ENCODE measurements around the gene DCTN2. TPM values are rescaled to one million over a fixed set of nuclear protein-coding genes. Genes with fewer than 3 reads are reported as not detected.
"Not testable (repeated sequence)": the region's sequence is repeated elsewhere in the genome, so short reads cannot be mapped to it uniquely, and the experiment has no call there.

Gene DCTN2
- polyA plus RNA-seq, 1 donor from 2014 or later: 369 TPM

- H3F3A ChIP-seq (ENCODE audit: insufficient read depth, low read length, poor library complexity, severe bottlenecking); H3K79me2 ChIP-seq (replicated peaks; ENCODE audit: insufficient read depth, low read length); H3K9me3 ChIP-seq (ENCODE audit: low read length); H2AFZ ChIP-seq (ENCODE audit: low read depth, low read length); H3K9me2 ChIP-seq (ENCODE audit: insufficient read depth, low read length); H3K27me3 ChIP-seq (ENCODE audit: insufficient read depth, low read depth, low read length); H3K27ac ChIP-seq (ENCODE audit: low read length); H3K4me2 ChIP-seq (ENCODE audit: low read length); H4K20me1 ChIP-seq (ENCODE audit: insufficient read depth); H3K9ac ChIP-seq (ENCODE audit: low read length); H3K4me3 ChIP-seq (ENCODE audit: low read length): not testable (repeated sequence)
- peaks cover 15% of the 10 kb centered on the region for H3K36me3 ChIP-seq (ENCODE audit: insufficient read depth, low read length)
These were observed 44.6 kb downstream of the DCTN2 start for GRCh38 chr12:57502311-57502969.

GRCh38 chr12:57500213-57500612, 46.8 kb downstream of the DCTN2 start:
- Histone ChIP-seq H4K20me1 (ENCODE audit: insufficient read depth) (no peaks in the 10 kb centered on the region), H3K27me3 (ENCODE audit: insufficient read depth, low read depth, low read length) (no peaks in the 10 kb centered on the region), H3K36me3 (ENCODE audit: insufficient read depth, low read length) (peaks cover 15% of the 10 kb centered on the region), H3K4me3 (ENCODE audit: low read length) (no peak overlapping the region), H3K27ac (ENCODE audit: low read length) (no peak overlapping the region), H3K9me3 (ENCODE audit: low read length) (no peaks in the 10 kb centered on the region), H3K9ac (ENCODE audit: low read length) (no peak overlapping the region), H3F3A (ENCODE audit: insufficient read depth, low read length, poor library complexity, severe bottlenecking) (no peaks in the 10 kb centered on the region), H3K9me2 (ENCODE audit: insufficient read depth, low read length) (no peaks in the 10 kb centered on the region), H3K4me2 (ENCODE audit: low read length) (no peak overlapping the region), H2AFZ (ENCODE audit: low read depth, low read length) (no peak overlapping the region), H3K79me2 (replicated peaks; ENCODE audit: insufficient read depth, low read length) (no peaks in the 10 kb centered on the region)
- TF ChIP-seq EP300 (conservative IDR thresholded peaks at IDR 0.05; ENCODE audit: poor library complexity, severe bottlenecking) (no peak), SMC3 (conservative IDR thresholded peaks at IDR 0.05; ENCODE audit: poor library complexity) (no peak), POLR2AphosphoS5 (IDR thresholded peaks at IDR 0.05) (no peak), TAF1 (IDR thresholded peaks at IDR 0.05; ENCODE audit: low read depth) (no peak), REST (IDR thresholded peaks at IDR 0.05; ENCODE audit: borderline replicate concordance) (no peak), RAD21 (conservative IDR thresholded peaks at IDR 0.05) (no peak), EZH2 (IDR thresholded peaks at IDR 0.05; ENCODE audit: borderline replicate concordance, insufficient read depth, low read length, poor library complexity, severe bottlenecking) (no peak)

- Histone ChIP-seq H3K36me3 (ENCODE audit: insufficient read depth, low read length) (peaks cover 9% of the 10 kb centered on the region), H3K4me3 (ENCODE audit: low read length) (no peak overlapping the region), H3K9me3 (ENCODE audit: low read length) (no peaks in the 10 kb centered on the region), H3K4me2 (ENCODE audit: low read length) (no peak overlapping the region), H3K27ac (ENCODE audit: low read length) (no peak overlapping the region), H3K79me2 (replicated peaks; ENCODE audit: insufficient read depth, low read length) (no peaks in the 10 kb centered on the region), H3K27me3 (ENCODE audit: insufficient read depth, low read depth, low read length) (no peaks in the 10 kb centered on the region), H2AFZ (ENCODE audit: low read depth, low read length) (no peak overlapping the region), H4K20me1 (ENCODE audit: insufficient read depth) (no peaks in the 10 kb centered on the region), H3F3A (ENCODE audit: insufficient read depth, low read length, poor library complexity, severe bottlenecking) (no peaks in the 10 kb centered on the region), H3K9me2 (ENCODE audit: insufficient read depth, low read length) (no peaks in the 10 kb centered on the region), H3K9ac (ENCODE audit: low read length) (no peak overlapping the region)
- TF ChIP-seq TAF1 (IDR thresholded peaks at IDR 0.05; ENCODE audit: low read depth): no peak
- TF ChIP-seq POLR2AphosphoS5 (IDR thresholded peaks at IDR 0.05): no peak
- TF ChIP-seq RAD21 (conservative IDR thresholded peaks at IDR 0.05): no peak
- no peak for TF ChIP-seq EP300 (conservative IDR thresholded peaks at IDR 0.05; ENCODE audit: poor library complexity, severe bottlenecking)
- TF ChIP-seq MXI1 (conservative IDR thresholded peaks at IDR 0.05; ENCODE audit: poor library complexity, severe bottlenecking): no peak
- TF ChIP-seq REST (IDR thresholded peaks at IDR 0.05; ENCODE audit: borderline replicate concordance): no peak
- no peak for TF ChIP-seq EZH2 (IDR thresholded peaks at IDR 0.05; ENCODE audit: borderline replicate concordance, insufficient read depth, low read length, poor library complexity, severe bottlenecking)
- no peak for TF ChIP-seq CTCF (IDR thresholded peaks at IDR 0.05; ENCODE audit: poor library complexity, severe bottlenecking)
- no peak for TF ChIP-seq SMC3 (conservative IDR thresholded peaks at IDR 0.05; ENCODE audit: poor library complexity)
These were observed 48.4 kb downstream of the DCTN2 start for GRCh38 chr12:57498571-57498970.

Measured in neural cell (in vitro differentiated cells).